Measurements from ENCODE around the gene RNF38.

Gene RNF38

DNA sequence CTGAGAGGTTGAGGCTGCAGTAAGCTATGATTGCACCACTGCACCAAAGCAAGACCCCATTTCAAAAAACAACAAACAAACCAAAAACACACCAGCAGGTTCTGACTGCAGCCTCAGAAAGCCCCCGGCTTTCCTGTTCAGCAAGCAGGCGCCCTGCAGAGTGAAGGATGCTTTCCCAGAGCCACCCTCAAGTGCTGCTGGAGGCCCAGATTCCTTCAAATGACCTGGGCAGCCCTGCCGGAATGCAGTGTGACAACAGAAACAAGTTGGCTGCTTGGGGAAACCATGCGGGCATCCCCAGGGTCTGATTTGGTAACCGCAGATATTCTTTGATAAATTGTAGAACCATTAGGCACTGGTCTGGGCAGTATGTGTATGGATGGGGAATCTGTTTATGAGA is 106.2 kb downstream of the RNF38 start:
- no peak for DNase-seq (ENCODE audit: low read depth)
- H3K4me3 ChIP-seq (ENCODE audit: low read depth, low read length): no peak overlapping the region
- TF ChIP-seq, protein P1, sequence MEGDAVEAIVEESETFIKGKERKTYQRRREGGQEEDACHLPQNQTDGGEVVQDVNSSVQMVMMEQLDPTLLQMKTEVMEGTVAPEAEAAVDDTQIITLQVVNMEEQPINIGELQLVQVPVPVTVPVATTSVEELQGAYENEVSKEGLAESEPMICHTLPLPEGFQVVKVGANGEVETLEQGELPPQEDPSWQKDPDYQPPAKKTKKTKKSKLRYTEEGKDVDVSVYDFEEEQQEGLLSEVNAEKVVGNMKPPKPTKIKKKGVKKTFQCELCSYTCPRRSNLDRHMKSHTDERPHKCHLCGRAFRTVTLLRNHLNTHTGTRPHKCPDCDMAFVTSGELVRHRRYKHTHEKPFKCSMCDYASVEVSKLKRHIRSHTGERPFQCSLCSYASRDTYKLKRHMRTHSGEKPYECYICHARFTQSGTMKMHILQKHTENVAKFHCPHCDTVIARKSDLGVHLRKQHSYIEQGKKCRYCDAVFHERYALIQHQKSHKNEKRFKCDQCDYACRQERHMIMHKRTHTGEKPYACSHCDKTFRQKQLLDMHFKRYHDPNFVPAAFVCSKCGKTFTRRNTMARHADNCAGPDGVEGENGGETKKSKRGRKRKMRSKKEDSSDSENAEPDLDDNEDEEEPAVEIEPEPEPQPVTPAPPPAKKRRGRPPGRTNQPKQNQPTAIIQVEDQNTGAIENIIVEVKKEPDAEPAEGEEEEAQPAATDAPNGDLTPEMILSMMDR (IDR thresholded peaks at IDR 0.05; ENCODE audit: low read depth, low read length, missing control alignments): no peak

DNA sequence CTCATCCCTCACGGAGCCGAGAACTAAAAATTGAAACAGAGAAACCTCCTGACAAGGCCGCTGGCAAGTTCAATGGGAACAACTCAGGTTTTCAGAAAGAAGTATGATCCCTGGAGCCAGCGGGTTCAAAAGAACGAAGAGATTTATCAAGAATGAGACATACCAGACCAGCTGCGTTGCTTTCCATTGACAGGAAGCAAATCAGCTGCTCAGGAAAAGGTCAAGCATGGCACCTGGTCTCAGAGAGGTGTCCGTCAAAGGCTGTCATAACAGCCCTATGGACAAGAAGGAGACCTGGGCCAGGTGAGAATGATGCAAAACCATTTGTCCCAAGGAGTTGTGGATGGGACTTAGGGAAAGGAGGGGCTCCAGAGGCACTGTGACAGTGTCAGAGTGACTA is 106.9 kb downstream of the RNF38 start:
- H3K4me3 ChIP-seq (ENCODE audit: low read depth, low read length): no peak overlapping the region
- TF ChIP-seq, protein P1 (IDR thresholded peaks at IDR 0.05; ENCODE audit: low read depth, low read length, missing control alignments): no peak
- DNase-seq (ENCODE audit: low read depth): no peak

DNA sequence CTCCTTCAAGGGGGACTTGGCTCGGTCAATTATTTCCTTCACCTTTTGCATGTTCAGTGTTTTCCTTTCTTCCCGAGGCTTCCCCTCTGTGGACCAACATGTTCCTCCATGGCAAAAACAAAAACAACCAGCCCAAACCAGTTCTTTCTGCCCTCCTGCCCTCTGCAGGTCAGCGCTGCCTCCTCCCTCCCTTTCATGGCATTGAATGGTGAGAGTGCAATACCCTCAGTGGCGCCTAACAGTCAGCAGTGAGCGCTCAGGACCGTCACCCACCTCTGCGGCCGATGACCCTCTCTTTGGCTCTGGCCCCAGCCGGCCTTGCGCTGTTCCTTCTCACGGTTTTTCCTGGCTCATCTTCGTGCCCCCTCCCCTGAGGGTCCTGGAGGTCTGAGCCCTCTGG is 107.4 kb downstream of the RNF38 start:
- no peak for DNase-seq (ENCODE audit: low read depth)
- TF ChIP-seq, protein P1 (IDR thresholded peaks at IDR 0.05; ENCODE audit: low read depth, low read length, missing control alignments): no peak

DNA sequence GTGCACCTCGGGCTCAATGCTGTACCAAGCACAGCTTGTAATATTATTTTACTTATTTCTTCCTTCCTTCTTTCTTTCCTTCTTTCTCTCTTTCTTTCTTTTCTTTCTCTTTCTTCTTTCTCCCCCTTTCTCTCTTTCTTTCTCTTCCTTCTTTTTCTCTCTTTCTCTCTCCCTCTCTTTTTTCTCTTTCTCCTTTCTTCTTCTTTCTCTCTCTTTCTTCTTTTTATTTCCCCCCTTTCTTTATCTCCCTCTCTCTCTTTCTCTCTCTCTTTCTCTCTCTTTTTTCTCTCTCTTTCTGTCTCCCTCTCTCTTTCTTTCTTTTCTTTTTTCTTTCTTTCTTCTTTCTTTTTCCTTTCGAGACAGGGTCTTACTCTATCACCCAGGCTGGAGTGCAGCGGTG is 109.1 kb downstream of the RNF38 start:
- no peak overlapping the region for H3K4me3 ChIP-seq (ENCODE audit: low read depth, low read length)
- TF ChIP-seq, protein P1 (IDR thresholded peaks at IDR 0.05; ENCODE audit: low read depth, low read length, missing control alignments): no peak
- no peak for DNase-seq (ENCODE audit: low read depth)

More for the DNA sequence above, 107.4 kb downstream of the RNF38 start:
- H3K4me3 ChIP-seq (ENCODE audit: low read depth, low read length): no peak overlapping the region

DNA sequence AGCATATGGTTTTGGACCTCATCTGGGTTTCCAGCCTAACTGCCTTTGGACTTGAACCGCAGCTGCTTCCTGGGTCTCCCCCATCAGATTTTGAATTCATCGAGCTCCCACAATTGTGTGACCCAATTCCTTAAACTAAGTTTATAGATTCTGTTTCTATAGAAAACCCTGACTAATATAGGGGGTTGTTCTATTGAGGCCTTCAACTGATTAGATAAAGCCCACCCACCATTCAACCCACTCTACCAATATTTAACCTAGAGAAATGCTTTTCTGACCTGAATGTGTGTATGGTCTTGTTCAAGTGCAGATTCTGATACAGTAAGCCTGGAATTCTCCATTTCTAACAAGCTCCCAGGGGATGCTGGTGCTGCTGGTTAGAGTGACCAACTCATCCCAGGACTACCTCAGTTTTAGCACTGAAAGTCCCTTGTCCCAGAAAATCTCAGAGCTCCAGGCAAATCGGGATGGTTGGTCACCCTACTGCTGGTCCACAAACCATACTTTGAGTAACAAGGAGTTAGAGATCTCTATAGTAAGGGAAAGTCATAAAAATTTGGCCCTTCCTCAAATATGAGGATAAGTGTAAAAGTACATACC is 110.1 kb downstream of the RNF38 start:
- TF ChIP-seq, protein P1 (IDR thresholded peaks at IDR 0.05; ENCODE audit: low read depth, low read length, missing control alignments): no peak
- no peak overlapping the region for H3K4me3 ChIP-seq (ENCODE audit: low read depth, low read length)
- DNase-seq (ENCODE audit: low read depth): no peak

DNA sequence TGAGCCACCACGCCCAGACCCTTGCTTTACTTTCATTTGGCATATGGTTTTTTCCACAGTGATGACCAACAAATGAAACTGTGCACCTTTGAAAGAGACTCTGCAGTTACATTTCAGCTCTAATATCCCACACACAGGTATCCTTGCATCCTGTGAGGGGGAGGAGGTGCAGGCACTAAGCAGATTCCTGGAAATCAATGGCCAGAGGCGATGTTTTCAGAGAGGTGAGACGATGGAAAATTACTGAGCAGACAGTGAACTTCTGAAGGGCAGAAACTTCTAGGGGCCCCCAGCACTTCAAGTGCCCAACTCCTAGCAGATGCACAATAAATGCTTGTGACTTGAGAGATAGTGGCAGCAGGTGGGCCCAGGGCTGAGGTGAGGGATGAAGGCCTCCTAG is 112.0 kb downstream of the RNF38 start:
- TF ChIP-seq, protein P1 (IDR thresholded peaks at IDR 0.05; ENCODE audit: low read depth, low read length, missing control alignments): no peak
- no peak overlapping the region for H3K4me3 ChIP-seq (ENCODE audit: low read depth, low read length)
- no peak for DNase-seq (ENCODE audit: low read depth)

All from GM12864 (cell line).